RKO (cell line): ENCODE data around the gene MROH7.

Experiments used
- DNase-seq: peaks from one replicate; pipeline ENCODE4 v3.0.0-alpha.2; 2016; ENCODE audit warnings: low spot score

Gene MROH7

GRCh38 chr1:54698346-54698745 lies 56.8 kb downstream of the MROH7 start:
- no peak for DNase-seq

GRCh38 chr1:54699936-54700525 lies 58.4 kb downstream of the MROH7 start:
- no peak for DNase-seq

GRCh38 chr1:54701066-54701465 lies 59.5 kb downstream of the MROH7 start:
- DNase-seq = no peak

- DNase-seq = no peak
These were observed 60.4 kb downstream of the MROH7 start for GRCh38 chr1:54701996-54702395.

GRCh38 chr1:54703471-54703870 lies 61.9 kb downstream of the MROH7 start:
- no peak for DNase-seq

- DNase-seq = no peak
These were observed 63.6 kb downstream of the MROH7 start for GRCh38 chr1:54705153-54705552.

- DNase-seq = no peak
These were observed 64.8 kb downstream of the MROH7 start for GRCh38 chr1:54706419-54706818.

GRCh38 chr1:54708385-54708784 lies 66.8 kb downstream of the MROH7 start:
- no peak for DNase-seq

GRCh38 chr1:54709547-54710292 lies 68.1 kb downstream of the MROH7 start:
- peak; percentile 11 for DNase-seq

- DNase-seq = no peak
These were observed 68.8 kb downstream of the MROH7 start for GRCh38 chr1:54710434-54710833.

- DNase-seq = no peak
These were observed 69.3 kb downstream of the MROH7 start for GRCh38 chr1:54710841-54711240.

- DNase-seq = no peak
These were observed 70.0 kb downstream of the MROH7 start for GRCh38 chr1:54711536-54711935.

- no peak for DNase-seq
These were observed 73.4 kb downstream of the MROH7 start for GRCh38 chr1:54714881-54715492.

GRCh38 chr1:54715493-54716298 lies 74.1 kb downstream of the MROH7 start, which contains the start of gene TTC4:
Gene TTC4 (plus strand): TSS chr1:54715861. CDS start chr1:54715909, 48 bp downstream.
- DNase-seq = peak; percentile 87

GRCh38 chr1:54716299-54717047 lies 74.9 kb downstream of the MROH7 start:
- DNase-seq = peak; percentile 95

GRCh38 chr1:54721719-54722118 lies 80.1 kb downstream of the MROH7 start:
- no peak for DNase-seq

- DNase-seq = no peak
These were observed 82.4 kb downstream of the MROH7 start for GRCh38 chr1:54723985-54724384.

GRCh38 chr1:54724771-54725170 lies 83.2 kb downstream of the MROH7 start:
- DNase-seq = no peak

- no peak for DNase-seq
These were observed 86.4 kb downstream of the MROH7 start for GRCh38 chr1:54728027-54728426.

- DNase-seq = no peak
These were observed 95.1 kb downstream of the MROH7 start for GRCh38 chr1:54736685-54737084.

- no peak for DNase-seq
These were observed 96.7 kb downstream of the MROH7 start for GRCh38 chr1:54738244-54738643.

GRCh38 chr1:54741531-54741930 lies 99.9 kb downstream of the MROH7 start:
- DNase-seq = no peak
